Common myeloid progenitor, CD34-positive (primary cell): ENCODE measurements around the gene HOXA2.

ENCODE experiments used
- CTCF ChIA-PET: fragments of 350-600 bp; sonication (Branson Sonifier 250); formaldehyde crosslinking; loops from one replicate; lab custom pipeline; 2021; ENCODE audit warnings: antibody characterized with exemption; lab: Charles Lee
- POLR2A ChIA-PET: fragments of 350-600 bp; sonication (Branson Sonifier 250); formaldehyde crosslinking; loops from one replicate; lab custom pipeline; 2021; ENCODE audit warnings: antibody characterized with exemption; lab: Charles Lee
- DNase-seq, 3 donors: peaks; one replicate each; pipeline versions ENCODE4 v3.0.0 to v3.0.0-alpha.2; 2013
- H3K27ac ChIP-seq, 2 experiments: 1 replicate in 1 of 2; 2 replicates in 1 of 2; pipeline ENCODE4 v1.7.0; 2013; ENCODE audit warnings: inconsistent platforms in 2 of 2, low read length in 2 of 2, mild to moderate bottlenecking in 2 of 2, low read depth in 1 of 2, moderate library complexity in 1 of 2; ENCODE audit not compliant: severe bottlenecking in 2 of 2, insufficient read depth in 1 of 2, poor library complexity in 1 of 2
- H3K27me3 ChIP-seq, 5 experiments: replicated peaks in 2 of 5; 1 replicate in 3 of 5; 2 replicates in 2 of 5; pipeline versions ENCODE4 v1.6.1 to v1.7.0; 2013; ENCODE audit warnings: low read length in 4 of 5, mild to moderate bottlenecking in 2 of 5, moderate library complexity in 2 of 5, inconsistent platforms in 1 of 5; ENCODE audit not compliant: insufficient read depth in 5 of 5, control insufficient read depth in 4 of 5
- H3K36me3 ChIP-seq, 4 experiments: 1 replicate in 2 of 4; 2 replicates in 2 of 4; pipeline versions ENCODE4 v1.6.1 to v1.7.0; 2013; ENCODE audit warnings: low read length in 3 of 4, control low read depth in 1 of 4, mild to moderate bottlenecking in 1 of 4; ENCODE audit not compliant: control insufficient read depth in 4 of 4, insufficient read depth in 4 of 4
- H3K4me1 ChIP-seq, 4 experiments: 1 replicate in 3 of 4; 2 replicates in 1 of 4; pipeline versions ENCODE4 v1.6.1 to v1.7.1; 2013; ENCODE audit warnings: low read length in 3 of 4, mild to moderate bottlenecking in 3 of 4, control low read depth in 1 of 4, inconsistent platforms in 1 of 4, moderate library complexity in 1 of 4; ENCODE audit not compliant: control insufficient read depth in 4 of 4, insufficient read depth in 4 of 4; ENCODE audit errors: control extremely low read depth in 1 of 4
- H3K4me3 ChIP-seq, 7 experiments: 1 replicate in 4 of 7; 2 replicates in 3 of 7; pipeline versions ENCODE4 v1.5.1 to v1.7.0; 2013; ENCODE audit warnings: mild to moderate bottlenecking in 7 of 7, low read length in 6 of 7, moderate library complexity in 6 of 7, inconsistent platforms in 2 of 7, low read depth in 2 of 7, control low read depth in 1 of 7; ENCODE audit not compliant: insufficient read depth in 4 of 7, control insufficient read depth in 1 of 7; ENCODE audit errors: extremely low read depth in 1 of 7
- H3K9me3 ChIP-seq, 5 experiments: 1 replicate in 4 of 5; 2 replicates in 1 of 5; pipeline versions ENCODE4 v1.6.1 to v1.7.1; 2013; ENCODE audit warnings: low read length in 4 of 5, mild to moderate bottlenecking in 2 of 5, inconsistent platforms in 1 of 5, low read depth in 1 of 5, moderate library complexity in 1 of 5; ENCODE audit not compliant: control insufficient read depth in 4 of 5, insufficient read depth in 2 of 5; ENCODE audit errors: control extremely low read depth in 1 of 5
- WGBS: methylation state at CpG from one replicate; pipeline ENCODE4 v1.1.5; 2013; ENCODE audit not compliant: insufficient coverage; 5-methylcytosine and 5-hydroxymethylcytosine counted together

HOXA2 gene

DNA sequence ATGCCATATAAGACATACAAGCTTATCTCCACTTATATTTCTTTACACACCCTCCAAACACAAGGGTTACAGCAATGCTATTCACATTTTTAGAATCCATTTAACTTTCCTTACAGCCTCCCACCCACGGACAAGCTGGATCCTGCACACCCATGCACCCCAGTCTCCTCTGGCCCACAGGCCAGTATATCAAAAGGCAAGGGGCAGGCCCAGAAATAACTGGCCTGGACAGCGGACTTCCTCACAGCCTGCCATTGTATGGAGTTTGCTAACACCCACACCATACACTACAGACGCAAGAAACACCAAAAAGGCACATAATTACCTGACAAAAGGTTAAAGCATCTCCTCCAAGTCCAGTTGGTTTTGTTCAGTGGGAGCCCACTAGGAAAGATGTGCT is 16.1 kb upstream of the HOXA2 start:
- Histone ChIP-seq H3K9me3 (no peaks in the 10 kb centered on the region), H3K4me3 (no peak overlapping the region), H3K27ac (no peak overlapping the region), H3K4me1 (peaks cover 0 to 5% (median 0%) of the 10 kb centered on the region in 4 experiments), H3K36me3 (peaks cover 10 to 84% (median 65%) of the 10 kb centered on the region in 4 experiments), H3K27me3 (no peaks in the 10 kb centered on the region)
- no peak for DNase-seq
- ChIA-PET POLR2A (interaction anchor here (0.6 kb wide), 1 partner anchor 254 kb away, joined by 3 read pairs; no protein-coding TSS in a partner anchor), CTCF (interaction anchor here (0.7 to 3.3 kb wide), 3 partner anchors 13 to 30 kb away, joined by 3 to 10 read pairs (median 3); partner anchors contain the start of genes HOXA4 and HOXA6)
- WGBS: 93% methylated on average over 1 of the region's 3 CpGs

DNA sequence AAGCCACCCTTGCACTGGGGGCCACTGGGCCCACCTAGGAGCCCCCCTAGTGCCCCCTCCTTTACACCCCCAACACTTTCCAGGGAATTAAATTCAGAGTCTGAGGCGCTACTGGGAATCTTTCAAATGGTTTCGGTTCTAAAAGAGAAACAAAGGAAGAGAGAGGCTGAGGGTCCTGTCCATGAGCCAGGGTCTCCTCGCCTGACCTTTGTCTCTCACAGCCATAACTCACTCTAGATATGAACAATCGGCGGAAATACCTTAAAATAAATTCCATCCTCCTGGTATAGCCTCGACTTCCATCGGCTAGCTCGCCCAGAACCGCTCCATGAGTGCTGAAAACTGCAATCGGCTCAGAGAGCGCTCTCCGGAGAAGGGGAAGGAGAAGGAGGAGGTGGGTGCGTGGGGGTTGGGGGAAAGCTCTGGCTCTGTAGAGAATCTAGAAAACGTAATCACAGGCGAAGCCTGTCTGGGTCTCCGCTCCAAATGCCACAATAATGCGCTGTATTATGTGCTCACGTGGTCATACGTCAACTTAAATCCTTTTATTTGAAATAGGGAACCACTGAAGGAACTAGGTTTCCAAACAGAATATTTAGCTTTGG is 15.5 kb upstream of the HOXA2 start:
- no peak overlapping the region for H3K4me3 ChIP-seq
- H3K27ac ChIP-seq: no peak overlapping the region
- peaks cover 10 to 84% (median 67%) of the 10 kb centered on the region in 4 experiments for H3K36me3 ChIP-seq
- no peak for DNase-seq
- H3K27me3 ChIP-seq: no peaks in the 10 kb centered on the region
- WGBS: 95% methylated on average over 13 of the region's 19 CpGs
- CTCF ChIA-PET: interaction anchor here (0.7 to 3.3 kb wide), 3 partner anchors 10 to 13 kb away, joined by 3 to 10 read pairs (median 5); partner anchors contain the start of gene HOXA4
- peaks cover 0 to 2% (median 0%) of the 10 kb centered on the region in 4 experiments for H3K4me1 ChIP-seq
- POLR2A ChIA-PET: interaction anchor here (0.6 kb wide), 1 partner anchor 253 kb away, joined by 3 read pairs; no protein-coding TSS in a partner anchor
- H3K9me3 ChIP-seq: no peaks in the 10 kb centered on the region

DNA sequence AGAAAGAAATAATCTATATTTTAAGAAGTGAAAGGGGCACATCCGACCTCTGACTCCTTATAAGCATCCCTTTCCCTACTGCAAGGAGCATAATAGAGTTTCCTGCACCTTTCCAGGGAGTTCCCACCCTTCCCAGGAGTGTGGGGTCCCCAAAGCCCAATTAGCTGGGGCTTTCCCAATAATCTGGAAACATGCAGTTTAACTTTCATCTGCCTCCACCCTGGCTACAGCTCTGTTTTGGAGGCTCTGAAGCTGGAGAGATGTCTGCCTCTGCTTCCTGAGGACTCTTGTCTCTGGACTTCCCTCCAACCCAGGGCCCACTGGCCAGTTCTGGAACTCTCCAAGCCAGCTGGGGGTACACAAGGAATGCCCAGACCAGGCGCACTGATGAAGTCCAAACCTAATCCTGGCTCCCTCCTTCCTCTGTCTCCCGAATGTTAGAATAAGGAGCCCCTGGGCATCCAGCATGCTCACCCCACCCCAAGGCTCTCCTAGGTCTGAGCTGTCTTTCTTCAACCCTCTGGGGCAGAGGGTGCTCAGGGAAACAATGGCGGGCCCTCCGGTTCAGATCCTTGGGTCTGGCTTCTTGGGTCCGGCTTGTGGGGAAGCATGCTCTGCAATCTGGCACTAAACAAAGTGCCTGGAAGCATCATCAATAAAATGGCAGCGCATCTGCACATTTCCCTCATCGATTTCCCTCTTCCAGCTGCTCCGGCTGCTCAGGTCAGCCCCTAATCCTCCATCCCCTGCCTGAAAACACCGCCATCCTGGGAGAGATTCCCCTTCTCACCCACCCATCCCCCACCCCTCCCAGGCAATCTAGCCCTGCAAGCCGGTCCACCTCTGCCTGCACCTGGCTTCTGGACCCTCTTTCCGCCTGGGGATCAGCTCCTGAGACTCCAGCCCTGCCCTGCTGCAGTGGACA is 14.7 kb upstream of the HOXA2 start:
- ChIA-PET CTCF (interaction anchor here (1.3 to 1.5 kb wide), 2 partner anchors 9 to 13 kb away, joined by 5 read pairs; partner anchors contain the start of gene HOXA4), POLR2A (no interaction called here)
- Histone ChIP-seq H3K27me3 (no peaks in the 10 kb centered on the region), H3K4me3 (no peak overlapping the region), H3K9me3 (no peaks in the 10 kb centered on the region), H3K36me3 (peaks cover 10 to 78% (median 62%) of the 10 kb centered on the region in 4 experiments), H3K27ac (no peak overlapping the region), H3K4me1 (no peaks in the 10 kb centered on the region)
- 96% methylated on average over 8 of the region's 12 CpGs for WGBS
- no peak for DNase-seq

DNA sequence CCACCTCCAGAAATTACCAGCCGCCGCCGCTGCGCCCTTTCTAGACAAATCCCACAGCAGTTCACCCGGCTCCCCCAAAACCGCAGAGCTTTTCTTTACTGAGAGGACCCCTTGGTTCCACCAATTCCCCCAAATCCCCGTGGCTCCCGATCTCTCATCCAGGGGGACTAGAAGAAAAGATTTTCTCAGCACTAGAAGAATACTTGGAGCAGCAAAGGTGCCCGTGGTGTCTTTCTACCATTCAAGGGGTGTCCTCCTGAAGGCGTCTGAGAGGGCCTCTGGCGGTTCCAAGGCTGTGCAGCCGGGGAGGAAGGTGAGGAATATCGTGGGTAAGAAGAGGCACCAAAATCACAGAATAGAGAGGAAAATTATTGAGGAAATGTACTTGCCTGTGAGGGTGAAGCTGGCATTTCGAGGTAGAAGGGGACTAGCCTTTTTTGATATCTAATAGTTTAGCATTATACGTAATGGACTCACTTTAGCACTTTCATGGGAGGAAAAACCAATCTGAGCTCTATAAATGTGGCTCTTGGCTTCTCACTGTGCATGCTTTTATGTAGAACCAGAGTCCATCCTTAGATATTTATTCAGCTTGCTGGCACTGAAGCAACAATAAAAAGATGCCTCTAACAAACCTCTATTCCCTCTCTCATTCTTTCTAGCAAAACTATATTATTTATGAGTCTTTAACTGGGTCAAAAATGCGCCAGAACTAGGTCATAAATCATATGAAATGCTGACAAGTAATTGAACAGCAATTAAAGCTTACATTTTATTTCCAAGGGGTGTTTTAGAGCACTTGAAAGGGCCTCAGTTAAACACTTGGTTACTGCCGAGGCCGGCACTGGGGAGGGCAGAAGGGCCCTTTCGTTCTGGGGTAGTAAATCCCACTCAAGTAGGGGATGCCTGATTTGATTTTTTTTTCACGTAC is 13.8 kb upstream of the HOXA2 start:
- Histone ChIP-seq H3K27ac (no peak overlapping the region), H3K27me3 (no peaks in the 10 kb centered on the region), H3K4me3 (no peak overlapping the region), H3K36me3 (peaks cover 11 to 74% (median 56%) of the 10 kb centered on the region in 4 experiments), H3K9me3 (no peaks in the 10 kb centered on the region), H3K4me1 (no peaks in the 10 kb centered on the region)
- ChIA-PET POLR2A (no interaction called here), CTCF (interaction anchor here (1.3 to 1.5 kb wide), 2 partner anchors 8 to 14 kb away, joined by 5 read pairs; partner anchors contain the start of gene HOXA4)
- 97% methylated on average over 17 of the region's 20 CpGs for WGBS
- DNase-seq: no peak

DNA sequence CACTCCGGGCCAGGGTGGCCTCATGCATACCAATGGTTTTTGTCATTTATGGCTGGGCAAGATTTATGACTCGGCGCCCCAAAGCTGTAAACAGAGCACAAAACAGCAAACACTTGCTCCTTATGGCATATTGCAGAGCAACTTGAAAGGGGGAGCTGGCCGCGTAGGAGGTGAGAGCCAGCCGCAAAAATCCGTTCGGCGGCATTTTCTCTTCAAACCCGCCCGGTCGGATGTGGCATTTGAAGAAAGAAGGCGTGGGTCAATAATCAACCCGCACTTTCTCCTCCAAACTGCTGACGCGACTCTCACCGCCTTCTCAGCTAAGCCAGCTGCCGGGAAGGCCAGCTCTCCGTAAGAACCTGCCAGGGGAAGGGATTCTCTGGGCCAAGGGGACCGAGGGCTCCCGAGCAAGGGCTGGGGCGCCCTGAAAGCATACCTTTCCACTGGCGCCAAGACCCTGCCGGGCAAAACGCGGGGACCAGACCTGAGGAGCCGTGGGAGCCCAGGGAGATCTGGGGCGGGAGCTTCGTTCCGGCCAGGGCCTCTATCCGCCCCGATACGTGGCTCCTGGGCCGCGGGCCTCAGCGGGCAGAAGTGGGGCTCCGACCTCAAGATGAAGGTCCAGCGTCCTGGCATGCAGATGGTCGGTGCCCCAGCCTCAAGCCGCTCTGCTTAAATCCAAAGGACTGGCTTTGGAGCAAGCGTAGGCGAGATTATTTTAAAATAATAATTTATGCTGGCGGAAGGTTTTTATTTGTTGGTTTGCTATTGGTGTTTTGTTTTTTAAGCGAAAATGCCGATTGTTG is 12.9 kb upstream of the HOXA2 start:
- no peak overlapping the region for H3K27ac ChIP-seq
- peaks cover 13 to 75% (median 61%) of the 10 kb centered on the region in 4 experiments for H3K36me3 ChIP-seq
- 97% methylated on average over 39 of the region's 45 CpGs for WGBS
- no peak overlapping the region for H3K4me3 ChIP-seq
- H3K4me1 ChIP-seq: no peaks in the 10 kb centered on the region
- no peaks in the 10 kb centered on the region for H3K27me3 ChIP-seq
- DNase-seq: no peak
- no peaks in the 10 kb centered on the region for H3K9me3 ChIP-seq
- ChIA-PET POLR2A (no interaction called here), CTCF (no interaction called here)

DNA sequence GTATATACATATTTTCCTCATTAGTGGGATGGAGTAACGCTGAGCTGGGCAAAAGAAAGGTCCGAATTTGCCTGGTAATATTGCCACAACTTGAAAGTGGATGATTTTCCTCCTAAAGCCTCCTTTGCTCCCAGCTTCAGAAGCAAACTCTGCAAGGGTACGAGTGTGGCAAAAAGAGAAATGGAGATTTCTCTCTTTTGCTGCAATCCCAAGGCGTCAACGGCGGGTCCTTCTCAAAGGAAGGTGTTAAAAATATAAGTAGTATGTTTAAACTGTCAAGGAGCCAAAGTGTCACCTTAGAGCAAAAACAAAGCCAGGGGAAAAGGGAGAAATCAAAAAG is 12.4 kb upstream of the HOXA2 start:
- 100% methylated on average over 2 of the region's 6 CpGs for WGBS
- Histone ChIP-seq H3K9me3 (no peaks in the 10 kb centered on the region), H3K36me3 (peaks cover 13 to 79% (median 62%) of the 10 kb centered on the region in 4 experiments), H3K27ac (no peak overlapping the region), H3K4me1 (no peaks in the 10 kb centered on the region), H3K4me3 (no peak overlapping the region), H3K27me3 (no peaks in the 10 kb centered on the region)
- DNase-seq: no peak
- CTCF ChIA-PET: no interaction called here
- POLR2A ChIA-PET: no interaction called here
